Skeletal muscle cell (primary cell): Measurements from ENCODE around the gene NADSYN1.
"Not testable (repeated sequence)": the region's sequence is repeated elsewhere in the genome, so short reads cannot be mapped to it uniquely, and the experiment has no call there.

ENCODE experiments used
- DNase-seq: peaks from one replicate; pipeline ENCODE4 v3.0.0-alpha.2; 2010; ENCODE audit warnings: low read depth
- H3K4me3 ChIP-seq: 2 replicates; pipeline ENCODE4 v1.5.1; 2011; ENCODE audit warnings: low read depth, mild to moderate bottlenecking, control low read depth, low read length, moderate library complexity

NADSYN1 gene

GRCh38 chr11:71453037-71453917 lies at the start of gene NADSYN1:
Gene NADSYN1 (plus strand): TSS chr11:71453203. CDS start chr11:71453297, 94 bp downstream.
- peak; percentile 65 for DNase-seq

DNA sequence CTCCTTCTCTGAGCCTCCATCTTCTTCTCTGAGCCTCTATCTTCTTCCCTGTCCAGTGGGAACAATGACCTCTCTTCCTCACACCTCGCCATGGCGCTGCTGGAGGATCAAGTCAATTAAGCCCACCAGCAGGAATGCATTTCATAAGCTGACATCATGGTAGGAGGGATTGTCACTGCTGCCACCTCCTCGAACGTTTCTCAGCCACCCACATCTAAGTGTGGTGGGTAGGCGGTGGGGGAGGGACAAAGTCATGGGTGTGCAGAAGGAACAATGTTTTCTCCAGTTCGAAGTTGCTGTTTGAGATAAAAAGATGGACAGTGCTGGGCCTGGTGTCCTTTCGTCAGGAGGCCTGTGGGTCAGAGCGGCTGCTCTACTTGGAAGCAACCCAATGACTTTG lies 48.8 kb upstream of the NADSYN1 start:
- no peak for DNase-seq
- no peak overlapping the region for H3K4me3 ChIP-seq

More at GRCh38 chr11:71453037-71453917, at the start of gene NADSYN1:
- H3K4me3 ChIP-seq: peak within 1 kb of the TSS; percentile 66

DNA sequence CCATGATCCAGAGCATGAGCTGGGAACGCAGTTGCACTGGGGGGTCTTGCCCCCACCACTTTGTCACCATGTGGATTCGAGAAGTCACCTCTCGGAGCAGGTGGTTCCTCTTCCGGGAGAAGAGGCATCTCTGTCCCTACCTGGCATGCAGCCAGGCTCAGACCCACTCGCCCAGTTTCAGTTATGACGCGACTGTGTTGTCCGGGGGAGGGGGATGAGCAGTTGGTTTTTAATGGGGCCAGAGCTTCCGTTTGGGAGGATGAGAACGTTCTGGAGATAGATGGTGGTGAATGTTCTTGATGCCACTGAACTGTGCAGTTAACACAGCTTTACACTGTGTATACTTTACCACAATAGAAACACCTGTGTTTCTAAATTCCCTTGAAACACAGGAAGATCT lies 46.3 kb upstream of the NADSYN1 start:
- no peak for DNase-seq
- no peak overlapping the region for H3K4me3 ChIP-seq

DNA sequence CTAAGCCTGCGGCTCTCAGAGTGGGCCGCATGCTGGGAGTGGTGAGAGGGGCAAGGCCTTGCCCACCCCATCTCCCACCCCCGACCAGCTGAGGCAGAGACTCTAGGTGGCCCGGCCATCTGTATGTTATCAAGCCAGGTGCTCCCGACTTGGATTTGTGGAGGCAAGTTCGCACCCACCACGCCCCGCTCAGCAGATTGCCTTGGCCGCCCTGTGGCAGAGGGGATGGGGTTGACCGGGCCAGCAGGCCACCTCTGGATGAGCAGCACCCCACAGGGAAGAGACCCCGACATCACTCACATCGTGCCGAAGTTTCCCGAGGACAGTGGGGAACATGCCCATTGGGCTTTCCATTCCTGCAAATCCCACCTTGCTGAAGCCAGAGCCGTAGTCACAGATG lies 45.6 kb upstream of the NADSYN1 start:
- DNase-seq: no peak
- no peak overlapping the region for H3K4me3 ChIP-seq

DNA sequence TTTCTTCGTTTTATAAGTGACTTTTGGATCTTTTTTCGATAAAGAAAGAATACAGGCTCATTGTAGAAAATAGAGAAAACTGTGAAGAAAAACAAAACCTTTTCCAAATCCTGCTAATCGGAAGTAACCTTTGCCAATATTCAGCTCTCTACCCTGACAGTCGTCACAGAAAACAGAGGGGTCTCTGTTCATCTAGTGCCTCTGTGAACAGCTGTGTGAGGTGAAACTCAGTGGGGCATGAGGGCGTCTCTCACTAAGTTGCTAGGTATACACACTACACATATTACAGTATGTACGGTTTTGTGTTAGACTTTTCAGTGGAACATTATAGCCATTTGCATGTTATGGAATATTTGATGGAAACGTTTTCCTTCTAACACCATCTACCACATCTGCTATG lies 44.2 kb upstream of the NADSYN1 start:
- no peak overlapping the region for H3K4me3 ChIP-seq
- no peak for DNase-seq

DNA sequence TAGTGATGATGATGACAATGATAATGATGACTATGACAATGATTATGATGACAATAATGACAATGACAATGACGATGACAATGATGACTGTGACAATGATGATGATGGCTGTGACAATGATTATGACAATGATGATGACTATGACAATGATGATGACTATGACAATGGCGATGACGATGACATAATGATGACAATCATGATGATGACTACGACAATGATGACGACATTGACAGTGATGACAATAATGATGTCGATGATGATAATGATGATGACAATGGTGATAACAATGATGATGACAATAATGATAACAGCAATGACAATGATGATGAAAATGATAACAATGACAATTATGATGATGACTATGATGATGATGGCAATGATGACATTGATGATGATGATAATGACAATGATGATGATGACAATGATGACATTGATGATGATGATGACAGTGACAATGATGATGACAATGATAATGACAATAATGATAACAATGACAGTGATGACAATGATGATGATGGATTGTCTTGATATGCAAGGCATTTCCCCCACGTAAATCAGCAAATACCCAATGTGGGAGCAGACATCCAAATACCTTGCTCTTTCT lies 42.5 kb upstream of the NADSYN1 start:
- no peak for DNase-seq

GRCh38 chr11:71414645-71415044 lies 38.4 kb upstream of the NADSYN1 start:
- H3K4me3 ChIP-seq: no peak overlapping the region
- no peak for DNase-seq

More for the DNA sequence above, 42.5 kb upstream of the NADSYN1 start:
- no peak overlapping the region for H3K4me3 ChIP-seq

- no peak overlapping the region for H3K4me3 ChIP-seq
- DNase-seq: peak; percentile 16
Measured at GRCh38 chr11:71418643-71419042, 34.4 kb upstream of the NADSYN1 start.

- no peak overlapping the region for H3K4me3 ChIP-seq
- DNase-seq: no peak
Measured at GRCh38 chr11:71420455-71421241, 32.4 kb upstream of the NADSYN1 start.

GRCh38 chr11:71421392-71421950 lies 31.5 kb upstream of the NADSYN1 start:
- no peak for DNase-seq

DNA sequence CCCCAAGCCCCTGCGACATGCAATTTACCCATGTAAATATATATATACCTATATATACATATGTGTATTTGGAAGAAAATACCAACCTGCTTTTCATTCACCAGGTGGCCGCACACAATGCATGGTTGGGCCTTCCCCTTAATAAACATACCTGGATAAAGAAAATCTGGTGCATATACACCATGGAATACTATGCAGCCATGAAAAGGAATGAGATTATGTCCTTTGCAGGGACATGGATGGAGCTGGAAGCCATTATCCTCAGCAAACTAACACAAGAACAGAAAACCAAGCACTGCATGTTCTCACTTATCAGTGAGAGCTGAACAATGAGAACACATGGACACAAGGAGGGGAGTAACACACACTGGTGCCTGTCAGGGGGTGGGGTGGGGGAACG lies 30.7 kb upstream of the NADSYN1 start:
- not testable (repeated sequence) for H3K4me3 ChIP-seq, DNase-seq

More at GRCh38 chr11:71421392-71421950, 31.5 kb upstream of the NADSYN1 start:
- H3K4me3 ChIP-seq: no peak overlapping the region

- no peak overlapping the region for H3K4me3 ChIP-seq
- DNase-seq: no peak
Measured at GRCh38 chr11:71423181-71423790, 29.7 kb upstream of the NADSYN1 start.

- DNase-seq: no peak
- H3K4me3 ChIP-seq: no peak overlapping the region
Measured at GRCh38 chr11:71425409-71425808, 27.6 kb upstream of the NADSYN1 start.

DNA sequence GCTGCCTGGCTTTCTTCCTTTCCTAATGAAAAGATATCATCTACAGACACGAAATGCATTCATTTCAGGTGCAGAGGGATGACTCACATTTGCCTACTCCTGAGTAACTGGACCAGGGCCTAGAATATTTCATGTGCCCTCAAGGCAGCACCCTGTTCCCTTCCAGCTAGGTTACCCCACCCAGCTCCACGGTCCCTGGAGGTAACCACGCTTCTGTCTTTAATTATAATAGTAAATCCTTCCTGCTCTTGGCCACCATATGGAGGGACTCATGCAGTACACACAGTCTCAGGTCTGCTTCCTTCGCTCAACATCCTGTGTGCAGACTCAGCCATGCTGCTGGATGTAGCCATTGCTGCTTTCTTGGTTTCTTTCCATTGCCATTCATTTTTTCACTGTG lies 27.1 kb upstream of the NADSYN1 start:
- no peak overlapping the region for H3K4me3 ChIP-seq
- DNase-seq: no peak

DNA sequence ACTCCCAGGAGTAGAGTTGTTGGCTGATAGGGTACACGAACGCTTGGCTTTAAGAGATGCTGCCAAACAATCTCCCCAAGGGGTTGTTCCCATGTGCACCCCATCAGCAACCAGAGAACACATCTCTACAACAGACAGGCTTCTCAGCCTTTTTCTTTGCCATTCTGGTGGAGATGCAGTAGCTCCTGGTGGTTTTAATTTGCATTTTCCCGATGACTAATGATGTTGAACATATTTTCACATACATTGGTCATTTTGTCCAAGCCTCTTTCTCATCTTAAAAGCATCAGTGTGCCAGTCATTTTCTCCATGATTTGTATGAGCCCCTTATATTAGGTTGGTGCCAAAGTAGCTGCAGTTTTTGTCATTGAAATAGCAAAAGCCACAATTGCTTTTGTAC lies 26.6 kb upstream of the NADSYN1 start:
- no peak for DNase-seq
- H3K4me3 ChIP-seq: no peak overlapping the region

- no peak overlapping the region for H3K4me3 ChIP-seq
- no peak for DNase-seq
Measured at GRCh38 chr11:71428861-71429435, 24.1 kb upstream of the NADSYN1 start.

GRCh38 chr11:71429701-71430100 lies 23.3 kb upstream of the NADSYN1 start:
- DNase-seq: no peak
- H3K4me3 ChIP-seq: no peak overlapping the region

DNA sequence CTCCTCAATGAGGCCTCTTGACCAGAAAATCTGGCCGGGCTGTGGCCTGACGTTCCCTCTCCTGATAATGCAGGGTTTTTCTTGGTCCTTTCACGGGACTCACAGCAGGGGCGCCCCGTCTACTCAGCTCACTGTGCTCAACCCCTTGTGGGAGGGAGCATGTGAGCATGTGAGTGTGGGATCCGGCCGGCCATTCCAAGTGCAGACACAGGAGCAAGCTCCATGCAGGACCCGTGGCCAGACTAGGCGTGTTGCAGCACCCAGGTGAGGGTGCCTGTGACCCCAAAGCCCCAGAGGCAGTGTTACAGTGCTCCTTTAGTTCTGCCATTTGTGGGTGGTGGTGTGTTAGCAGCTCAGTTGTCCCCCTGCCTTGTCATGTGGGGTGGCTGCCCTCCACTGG lies 22.8 kb upstream of the NADSYN1 start:
- DNase-seq: no peak
- no peak overlapping the region for H3K4me3 ChIP-seq

DNA sequence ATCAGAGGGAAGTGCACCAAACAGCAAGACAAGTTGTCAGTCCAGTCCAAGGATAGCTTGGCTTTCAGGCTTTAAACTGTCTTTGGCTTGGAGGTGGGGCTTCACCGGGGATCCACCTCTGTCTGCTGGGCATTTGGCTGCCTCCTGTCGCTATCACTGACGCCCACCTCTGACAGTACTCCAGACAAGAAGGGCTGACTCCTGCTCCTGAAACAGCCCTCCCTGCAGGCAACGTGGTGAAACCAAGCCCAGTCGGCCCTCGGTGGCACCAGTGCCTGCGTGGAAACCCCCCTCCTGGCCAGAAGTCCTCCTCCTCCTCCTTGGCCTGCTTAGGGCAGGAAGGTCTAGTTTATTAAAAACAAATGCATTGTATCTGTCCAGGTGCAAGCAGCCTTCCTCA lies 21.7 kb upstream of the NADSYN1 start:
- DNase-seq: no peak
- no peak overlapping the region for H3K4me3 ChIP-seq
